Measurements from ENCODE around the gene PTPRJ. TPM values are rescaled to one million over a fixed set of nuclear protein-coding genes. Genes with fewer than 3 reads are reported as not detected.

PTPRJ gene
- total and polyA plus RNA-seq, 7 donors = 2.4 to 23.3 (median 10.2) TPM

DNA sequence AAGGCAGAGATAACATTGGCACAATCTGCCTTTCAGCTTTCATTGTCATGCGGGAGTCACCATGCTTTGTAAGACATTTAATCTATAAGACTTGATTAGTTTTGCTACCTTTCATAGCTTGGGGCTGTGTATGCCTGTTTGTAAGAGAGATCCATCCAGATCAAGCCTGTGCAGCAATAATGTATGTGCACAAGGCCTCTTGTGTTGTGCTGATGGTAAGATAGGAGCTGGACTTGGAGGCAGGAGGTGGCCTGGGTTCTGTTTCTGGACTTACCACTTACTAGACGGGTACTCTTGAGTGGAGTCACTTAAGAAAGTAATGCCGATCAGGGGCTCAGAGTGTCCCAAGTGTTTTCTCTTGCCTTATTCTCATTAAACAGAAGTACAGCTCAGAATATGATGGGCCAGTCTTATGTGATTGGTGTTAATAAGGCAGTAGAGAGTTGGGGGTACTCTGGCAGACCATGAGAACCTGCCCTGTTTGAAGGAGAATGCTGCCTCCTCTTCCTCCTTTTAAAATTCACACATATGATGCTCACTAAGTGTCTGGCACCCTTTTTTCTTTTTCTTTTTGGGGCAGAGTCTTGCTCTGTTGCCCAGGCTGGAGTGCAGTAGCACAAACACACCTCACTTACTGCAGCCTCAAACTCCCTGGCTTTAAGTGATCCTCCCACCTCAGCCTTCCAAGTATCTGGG lies 30.9 kb downstream of the PTPRJ start:
- H3K9me3 ChIP-seq = no peaks in the 10 kb centered on the region
- peaks cover 0 to 24% (median 8%) of the 10 kb centered on the region in 4 donors for H3K4me1 ChIP-seq
- no peak overlapping the region for H3K4me3 ChIP-seq
- no peaks in the 10 kb centered on the region for H3K27me3 ChIP-seq
- H3K27ac ChIP-seq = no peak overlapping the region
- TF ChIP-seq CTCF (IDR thresholded peaks at IDR 0.05) (no peak), POLR2A (IDR thresholded peaks at IDR 0.05) (no peak), EP300 (IDR thresholded peaks at IDR 0.05) (no peak), POLR2AphosphoS5 (IDR thresholded peaks at IDR 0.05) (no peak)
- no peaks in the 10 kb centered on the region for H3K36me3 ChIP-seq
- no peak for DNase-seq
- intact Hi-C loops (cut with DNase I) = no loop called here
- WGBS, 2 donors = 90 to 95% methylated on average over 3 of the region's 3 CpGs

GRCh38 chr11:48011798-48012391 lies 31.5 kb downstream of the PTPRJ start:
- intact Hi-C loops (cut with DNase I) = no loop called here
- no peak for TF ChIP-seq CTCF (IDR thresholded peaks at IDR 0.05)
- no peak for TF ChIP-seq POLR2A (IDR thresholded peaks at IDR 0.05)
- no peak for TF ChIP-seq POLR2AphosphoS5 (IDR thresholded peaks at IDR 0.05)
- TF ChIP-seq EP300 (IDR thresholded peaks at IDR 0.05) = no peak
- no peaks in the 10 kb centered on the region for H3K36me3 ChIP-seq
- H3K9me3 ChIP-seq = no peaks in the 10 kb centered on the region
- WGBS, 2 donors = 79 to 92% methylated on average over 9 of the region's 9 CpGs
- peak; percentile 24 for DNase-seq
- H3K4me1 ChIP-seq = peaks cover 0 to 18% (median 3%) of the 10 kb centered on the region in 4 donors
- no peaks in the 10 kb centered on the region for H3K27me3 ChIP-seq
- H3K27ac ChIP-seq = no peak overlapping the region
- H3K4me3 ChIP-seq = no peak overlapping the region

- Histone ChIP-seq H3K27me3 (no peaks in the 10 kb centered on the region), H3K4me3 (no peak overlapping the region), H3K9me3 (no peaks in the 10 kb centered on the region), H3K36me3 (no peaks in the 10 kb centered on the region), H3K4me1 (peaks cover 0 to 16% (median 6%) of the 10 kb centered on the region in 4 donors), H3K27ac (no peak overlapping the region)
- DNase-seq = peak; percentile 58
- 47 to 52% methylated on average over 8 of the region's 8 CpGs for WGBS, 2 donors
- TF ChIP-seq EP300 (IDR thresholded peaks at IDR 0.05) = no peak
- no peak for TF ChIP-seq CTCF (IDR thresholded peaks at IDR 0.05)
- TF ChIP-seq POLR2AphosphoS5 (IDR thresholded peaks at IDR 0.05) = no peak
- TF ChIP-seq POLR2A (IDR thresholded peaks at IDR 0.05) = no peak
- intact Hi-C loops (cut with DNase I) = no loop called here
Measured at GRCh38 chr11:48013269-48013901, 33.0 kb downstream of the PTPRJ start.

DNA sequence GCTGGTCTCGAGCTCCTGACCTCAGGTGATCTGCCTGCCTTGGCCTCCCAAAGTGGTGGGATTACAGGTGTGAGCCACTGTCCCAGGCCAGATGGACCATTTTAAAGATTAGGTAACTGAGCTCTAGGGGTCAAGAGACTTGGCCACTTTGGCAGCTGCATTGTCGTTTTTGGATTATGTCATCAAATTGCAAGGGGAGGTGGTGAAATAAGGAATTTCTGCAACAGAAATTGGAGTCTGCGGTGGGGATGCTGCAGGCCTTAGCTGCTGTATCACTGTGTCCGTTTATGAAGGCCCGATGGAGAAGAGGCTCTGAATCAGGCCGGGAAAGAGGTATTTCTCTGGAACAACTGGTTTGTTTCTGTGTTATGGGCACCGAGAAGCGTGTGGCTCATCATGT lies 34.6 kb downstream of the PTPRJ start:
- intact Hi-C loops (cut with DNase I) = no loop called here
- WGBS, 2 donors = 87 to 91% methylated on average over 8 of the region's 8 CpGs
- Histone ChIP-seq H3K9me3 (no peaks in the 10 kb centered on the region), H3K4me1 (peaks cover 0 to 28% (median 11%) of the 10 kb centered on the region in 4 donors), H3K27ac (no peak overlapping the region), H3K4me3 (no peak overlapping the region), H3K27me3 (no peaks in the 10 kb centered on the region), H3K36me3 (no peaks in the 10 kb centered on the region)
- no peak for DNase-seq
- no peak for TF ChIP-seq CTCF (IDR thresholded peaks at IDR 0.05)

All from sigmoid colon (tissue), 7 donors.